Neuronal stem cell (in vitro differentiated cells): ENCODE results near the gene PPP3R2.
"Not testable (repeated sequence)": the region's sequence is repeated elsewhere in the genome, so short reads cannot be mapped to it uniquely, and the experiment has no call there.

ENCODE experiments used
- DNase-seq: peaks from one replicate; pipeline ENCODE4 v3.0.0-alpha.2; 2013; ENCODE audit warnings: low spot score
- H2AFZ ChIP-seq: one replicate; pipeline ENCODE4 v1.6.1; 2013; ENCODE audit warnings: mild to moderate bottlenecking, low read length, inconsistent platforms
- H2AK5ac ChIP-seq: 2 replicates; pipeline ENCODE4 v1.6.1; 2013; ENCODE audit warnings: low read depth, mild to moderate bottlenecking, inconsistent platforms, low read length, moderate library complexity, mixed read lengths
- H2BK120ac ChIP-seq: 2 replicates; pipeline ENCODE4 v1.6.1; 2013; ENCODE audit warnings: low read depth, mild to moderate bottlenecking, inconsistent platforms, low read length, moderate library complexity, mixed read lengths
- H2BK12ac ChIP-seq: one replicate; pipeline ENCODE4 v1.6.1; 2013; ENCODE audit warnings: low read length, inconsistent platforms
- H2BK15ac ChIP-seq: 2 replicates; pipeline ENCODE4 v1.6.1; 2013; ENCODE audit warnings: mild to moderate bottlenecking, low read length, inconsistent platforms, mixed read lengths
- H2BK5ac ChIP-seq: one replicate; pipeline ENCODE4 v1.6.1; 2013; ENCODE audit warnings: inconsistent platforms, mild to moderate bottlenecking, low read length, moderate library complexity
- H3K14ac ChIP-seq: one replicate; pipeline ENCODE4 v1.6.1; 2013; ENCODE audit warnings: low read length, inconsistent platforms
- H3K18ac ChIP-seq: 2 replicates; pipeline ENCODE4 v1.6.1; 2013; ENCODE audit warnings: low read length, inconsistent platforms
- H3K23ac ChIP-seq: 2 replicates; pipeline ENCODE4 v1.6.1; 2013; ENCODE audit warnings: low read depth, mild to moderate bottlenecking, mixed read lengths, low read length, inconsistent platforms; ENCODE audit not compliant: poor library complexity
- H3K27ac ChIP-seq: replicated peaks from 3 replicates; pipeline ENCODE4 v1.5.1; 2013; ENCODE audit warnings: low read length, inconsistent platforms
- H3K27me3 ChIP-seq, 3 experiments: 2 replicates each; pipeline ENCODE4 v1.6.1; 2013; ENCODE audit warnings: low read length in 3 of 3, mild to moderate bottlenecking in 2 of 3, inconsistent platforms in 1 of 3, low read depth in 1 of 3, mixed read lengths in 1 of 3, moderate library complexity in 1 of 3; ENCODE audit not compliant: control insufficient read depth in 3 of 3, insufficient read depth in 3 of 3
- H3K36me3 ChIP-seq, 2 donors: replicated peaks in 1 of 2; 2 replicates each; pipeline ENCODE4 v1.6.1; 2013; ENCODE audit warnings: low read length in 2 of 2; ENCODE audit not compliant: control insufficient read depth in 2 of 2, insufficient read depth in 2 of 2
- H3K4ac ChIP-seq: 2 replicates; pipeline ENCODE4 v1.6.1; 2013; ENCODE audit warnings: inconsistent platforms, mild to moderate bottlenecking, low read length, moderate library complexity
- H3K4me1 ChIP-seq, 2 donors: 1 replicate in 1 of 2; 2 replicates in 1 of 2; pipeline ENCODE4 v1.6.1; 2013; ENCODE audit warnings: low read length in 2 of 2, low read depth in 1 of 2; ENCODE audit not compliant: control insufficient read depth in 2 of 2, insufficient read depth in 1 of 2
- H3K4me2 ChIP-seq: one replicate; pipeline ENCODE4 v1.6.1; 2013; ENCODE audit warnings: mild to moderate bottlenecking, low read length, inconsistent platforms; ENCODE audit not compliant: insufficient read depth, poor library complexity, severe bottlenecking
- H3K4me3 ChIP-seq, 2 donors: 2 replicates each; pipeline ENCODE4 v1.5.1; 2013; ENCODE audit warnings: low read length in 2 of 2, mild to moderate bottlenecking in 2 of 2, inconsistent platforms in 1 of 2, moderate library complexity in 1 of 2
- H3K79me1 ChIP-seq: one replicate; pipeline ENCODE4 v1.6.1; 2013; ENCODE audit warnings: low read depth, mild to moderate bottlenecking, inconsistent platforms, low read length, moderate library complexity
- H3K9ac ChIP-seq: one replicate; pipeline ENCODE4 v1.6.1; 2013; ENCODE audit warnings: mild to moderate bottlenecking, low read depth, low read length, inconsistent platforms; ENCODE audit not compliant: poor library complexity
- H3K9me3 ChIP-seq, 2 donors: replicated peaks in 1 of 2; 2 replicates each; pipeline versions ENCODE3 to v1.6.1; 2013; ENCODE audit warnings: low read length in 2 of 2, mild to moderate bottlenecking in 2 of 2, inconsistent platforms in 1 of 2, low read depth in 1 of 2, mixed read lengths in 1 of 2, moderate library complexity in 1 of 2; ENCODE audit not compliant: control insufficient read depth in 2 of 2, insufficient read depth in 1 of 2
- H4K8ac ChIP-seq: one replicate; pipeline ENCODE4 v1.6.1; 2013; ENCODE audit warnings: low read depth, mild to moderate bottlenecking, inconsistent platforms, low read length, moderate library complexity
- H4K91ac ChIP-seq: one replicate; pipeline ENCODE4 v1.6.1; 2013; ENCODE audit warnings: low read length, low read depth, mild to moderate bottlenecking, inconsistent platforms; ENCODE audit not compliant: poor library complexity
- WGBS, 2 donors: extraction: QIAGEN DNeasy Blood & Tissue Kit; methylation state at CpG; one replicate each; pipeline ENCODE4 v1.1.7; 2013; ENCODE audit warnings: missing lambda C conversion rate in 2 of 2, mixed read lengths in 1 of 2; ENCODE audit not compliant: insufficient read length in 2 of 2, insufficient replicate concordance in 1 of 2; ENCODE audit errors: extremely low coverage in 2 of 2; 5-methylcytosine and 5-hydroxymethylcytosine counted together

PPP3R2 gene

DNA sequence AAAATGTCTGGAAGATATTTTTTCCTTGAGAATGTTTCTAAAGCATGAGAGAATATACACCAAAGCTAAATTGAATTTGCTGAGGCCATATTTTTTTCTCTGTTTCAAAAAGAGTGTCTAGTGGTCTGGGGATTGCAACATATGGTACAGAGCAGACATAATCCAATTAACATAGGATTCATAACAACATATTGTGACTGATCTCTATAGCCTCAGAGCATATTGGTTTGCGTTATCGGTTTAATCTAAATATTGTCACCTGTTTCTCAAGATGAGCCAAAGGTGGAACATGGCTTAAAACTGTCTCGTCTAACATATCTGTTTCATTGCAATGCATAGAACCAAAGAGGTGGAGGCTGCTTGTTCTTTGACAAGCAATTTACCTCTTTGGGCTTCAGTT lies 3.9 kb downstream of the PPP3R2 start:
- H3K27ac ChIP-seq: no peak overlapping the region
- no peak overlapping the region for H4K91ac ChIP-seq
- H2AK5ac ChIP-seq: no peak overlapping the region
- H3K36me3 ChIP-seq: peaks cover 0 to 1% of the 10 kb centered on the region in 2 donors
- H2BK5ac ChIP-seq: no peak overlapping the region
- no peak overlapping the region for H3K14ac ChIP-seq
- no peak overlapping the region for H3K9ac ChIP-seq
- no peak overlapping the region for H3K4ac ChIP-seq
- no peaks in the 10 kb centered on the region for H3K27me3 ChIP-seq
- H3K9me3 ChIP-seq: no peaks in the 10 kb centered on the region
- no peak overlapping the region for H2AFZ ChIP-seq
- no peak overlapping the region for H3K18ac ChIP-seq
- no peak overlapping the region for H3K4me3 ChIP-seq
- H3K4me2 ChIP-seq: no peak overlapping the region
- no peak overlapping the region for H2BK12ac ChIP-seq
- no peaks in the 10 kb centered on the region for H3K79me1 ChIP-seq
- no CpG with 5 or more reads among the region's 3 CpGs for WGBS, 2 donors
- no peaks in the 10 kb centered on the region for H3K4me1 ChIP-seq
- H2BK120ac ChIP-seq: no peak overlapping the region
- H3K23ac ChIP-seq: no peak overlapping the region
- no peak overlapping the region for H4K8ac ChIP-seq
- H2BK15ac ChIP-seq: no peak overlapping the region
- DNase-seq: no peak

DNA sequence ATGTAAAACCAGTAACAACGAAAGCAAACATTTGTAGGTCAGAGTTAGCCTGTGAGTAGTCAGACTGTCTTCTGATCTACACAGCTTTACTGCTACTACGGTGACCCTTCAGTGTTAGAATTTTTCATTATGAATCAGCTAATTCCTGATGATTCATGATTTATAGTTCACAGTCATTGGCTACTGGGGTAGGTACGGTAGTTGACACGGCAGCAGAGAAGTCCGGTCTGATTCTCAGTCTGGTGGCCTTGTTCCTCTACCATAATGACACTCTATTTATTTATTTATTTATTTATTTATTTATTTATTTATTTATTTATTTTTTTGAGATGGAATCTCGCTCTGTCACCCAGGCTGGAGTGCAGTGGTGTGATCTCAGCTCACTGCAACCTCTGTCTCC lies 4.7 kb downstream of the PPP3R2 start:
- not testable (repeated sequence) for H3K9ac ChIP-seq, H3K4me3 ChIP-seq, H2BK5ac ChIP-seq, H3K36me3 ChIP-seq, H3K23ac ChIP-seq, H2BK15ac ChIP-seq, H3K4ac ChIP-seq, H4K8ac ChIP-seq, H2AK5ac ChIP-seq, H2BK12ac ChIP-seq, H3K4me2 ChIP-seq, DNase-seq, H3K9me3 ChIP-seq, H3K79me1 ChIP-seq, H4K91ac ChIP-seq, H2AFZ ChIP-seq, H2BK120ac ChIP-seq, H3K14ac ChIP-seq, H3K18ac ChIP-seq, H3K27me3 ChIP-seq, H3K4me1 ChIP-seq, H3K27ac ChIP-seq
- WGBS, 2 donors: no CpG with 5 or more reads among the region's 6 CpGs

DNA sequence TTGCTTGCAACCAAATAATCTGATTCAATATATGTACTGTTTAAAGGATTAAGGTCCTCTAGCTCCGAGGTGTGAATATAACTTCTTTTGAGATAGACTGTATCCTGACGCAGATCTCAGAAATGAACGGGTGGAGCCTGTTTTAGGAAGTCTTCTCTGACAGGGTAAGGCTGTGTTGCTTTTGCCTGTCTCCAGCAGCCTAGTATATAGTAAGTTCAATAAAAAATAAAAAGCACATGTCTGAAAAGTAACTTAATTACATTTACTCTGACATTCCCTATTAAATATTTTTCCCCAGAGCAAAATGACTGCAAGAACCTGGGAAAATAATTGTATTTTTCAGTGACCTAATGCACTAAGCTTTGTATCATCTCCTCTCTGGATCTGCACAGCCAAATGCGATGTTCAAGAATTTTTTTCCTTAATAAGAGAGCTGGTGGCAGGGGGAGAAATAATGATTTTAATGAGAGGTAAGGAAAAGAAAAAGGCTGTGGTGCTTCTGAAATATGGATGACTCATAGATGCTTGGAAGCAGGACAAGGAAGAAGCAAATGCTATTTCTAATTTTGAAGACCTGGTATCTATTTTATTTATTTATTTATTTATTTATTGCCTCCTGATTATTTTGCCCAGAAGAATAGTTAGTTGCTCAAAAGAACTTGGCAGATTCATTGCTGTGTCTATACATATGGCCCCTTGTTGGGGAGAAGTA lies 7.3 kb downstream of the PPP3R2 start:
- H3K27ac ChIP-seq: no peak overlapping the region
- no peak overlapping the region for H3K14ac ChIP-seq
- no peaks in the 10 kb centered on the region for H3K36me3 ChIP-seq
- H4K8ac ChIP-seq: no peak overlapping the region
- no peak overlapping the region for H3K18ac ChIP-seq
- no peak overlapping the region for H2BK120ac ChIP-seq
- H2BK5ac ChIP-seq: no peak overlapping the region
- no peaks in the 10 kb centered on the region for H3K79me1 ChIP-seq
- no peak overlapping the region for H3K23ac ChIP-seq
- no peak overlapping the region for H3K4me2 ChIP-seq
- no peaks in the 10 kb centered on the region for H3K9me3 ChIP-seq
- no peak overlapping the region for H2AFZ ChIP-seq
- H3K4me1 ChIP-seq: no peaks in the 10 kb centered on the region
- H2AK5ac ChIP-seq: no peak overlapping the region
- no peak for DNase-seq
- H3K27me3 ChIP-seq: peaks cover 0 to 3% (median 0%) of the 10 kb centered on the region in 3 experiments
- no CpG with 5 or more reads among the region's 4 CpGs for WGBS, 2 donors
- no peak overlapping the region for H3K9ac ChIP-seq
- H2BK15ac ChIP-seq: no peak overlapping the region
- no peak overlapping the region for H4K91ac ChIP-seq
- H3K4ac ChIP-seq: no peak overlapping the region
- H3K4me3 ChIP-seq: no peak overlapping the region
- H2BK12ac ChIP-seq: no peak overlapping the region

DNA sequence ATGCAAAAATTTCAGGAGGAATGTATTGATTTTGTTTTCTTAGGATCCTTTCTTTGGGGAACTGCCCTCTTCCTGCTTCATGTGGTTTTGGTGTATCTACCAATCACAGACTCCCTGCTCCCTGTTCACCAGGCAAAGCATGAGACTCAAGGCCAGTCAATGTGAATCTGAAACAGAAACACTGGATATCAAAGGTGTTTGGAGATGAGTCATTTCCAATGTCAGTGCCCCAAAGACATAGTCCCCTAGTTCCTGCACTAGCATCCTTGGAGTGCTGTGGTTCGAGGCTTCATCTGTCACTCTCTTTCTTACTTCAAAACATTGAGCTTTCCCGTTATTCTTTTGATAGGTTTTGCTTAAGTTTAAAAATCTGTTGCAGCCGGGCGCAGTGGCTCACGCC lies 8.1 kb downstream of the PPP3R2 start:
- H2AFZ ChIP-seq: no peak overlapping the region
- H3K4ac ChIP-seq: no peak overlapping the region
- H3K14ac ChIP-seq: no peak overlapping the region
- no peaks in the 10 kb centered on the region for H3K36me3 ChIP-seq
- no CpG with 5 or more reads among the region's 5 CpGs for WGBS, 2 donors
- no peaks in the 10 kb centered on the region for H3K79me1 ChIP-seq
- H3K27ac ChIP-seq: no peak overlapping the region
- no peak overlapping the region for H2BK15ac ChIP-seq
- no peak for DNase-seq
- no peak overlapping the region for H4K8ac ChIP-seq
- H3K9me3 ChIP-seq: no peaks in the 10 kb centered on the region
- H2AK5ac ChIP-seq: no peak overlapping the region
- no peak overlapping the region for H3K9ac ChIP-seq
- peaks cover 0 to 3% (median 0%) of the 10 kb centered on the region in 3 experiments for H3K27me3 ChIP-seq
- no peak overlapping the region for H3K4me2 ChIP-seq
- no peak overlapping the region for H2BK12ac ChIP-seq
- no peaks in the 10 kb centered on the region for H3K4me1 ChIP-seq
- no peak overlapping the region for H3K4me3 ChIP-seq
- H3K18ac ChIP-seq: no peak overlapping the region
- H2BK120ac ChIP-seq: no peak overlapping the region
- no peak overlapping the region for H3K23ac ChIP-seq
- H2BK5ac ChIP-seq: no peak overlapping the region
- H4K91ac ChIP-seq: no peak overlapping the region
